Naive B cell (primary cell): Measurements from ENCODE around the gene ZYX. TPM values are rescaled to one million over a fixed set of nuclear protein-coding genes. Genes with fewer than 3 reads are reported as not detected.
"Not testable (repeated sequence)": the region's sequence is repeated elsewhere in the genome, so short reads cannot be mapped to it uniquely, and the experiment has no call there.

Source experiments
- ATAC-seq, 2 donors: fragments of 150-1000 bp; cut with Tn5 transposase; 2 replicates each; pipeline ENCODE4 v1.10.0; 2021; ENCODE audit warnings: low read depth in 2 of 2, mild to moderate bottlenecking in 2 of 2, moderate library complexity in 2 of 2
- DNase-seq: peaks from one replicate; pipeline ENCODE4 v3.0.0; 2022
- H3K27ac Mint-ChIP-seq, 6 donors: one replicate each; pipeline ENCODE4 v1.8.0; 2020 to 2022; ENCODE audit warnings: mild to moderate bottlenecking in 6 of 6, mixed read lengths in 6 of 6, moderate library complexity in 5 of 6, inconsistent platforms in 2 of 6
- H3K27me3 Mint-ChIP-seq, 3 donors: one replicate each; pipeline ENCODE4 v1.8.0; 2021 to 2022; ENCODE audit warnings: mixed read lengths in 3 of 3, mild to moderate bottlenecking in 1 of 3
- H3K36me3 Mint-ChIP-seq, 2 donors: one replicate each; pipeline ENCODE4 v1.8.0; 2020 to 2022; ENCODE audit warnings: mixed read lengths in 2 of 2, inconsistent platforms in 1 of 2, mild to moderate bottlenecking in 1 of 2
- H3K4me1 Mint-ChIP-seq, 3 donors: one replicate each; pipeline ENCODE4 v1.8.0; 2020 to 2022; ENCODE audit warnings: mixed read lengths in 3 of 3, inconsistent platforms in 1 of 3, mild to moderate bottlenecking in 1 of 3, moderate library complexity in 1 of 3
- H3K4me3 Mint-ChIP-seq, 8 donors: one replicate each; pipeline ENCODE4 v1.8.0; 2020 to 2022; ENCODE audit warnings: mild to moderate bottlenecking in 8 of 8, mixed read lengths in 8 of 8, moderate library complexity in 8 of 8, inconsistent platforms in 2 of 8
- H3K9me3 Mint-ChIP-seq, 7 donors: one replicate each; pipeline ENCODE4 v1.8.0; 2020 to 2022; ENCODE audit warnings: mixed read lengths in 7 of 7, mild to moderate bottlenecking in 5 of 7, inconsistent platforms in 2 of 7, moderate library complexity in 1 of 7
- polyA plus RNA-seq, 6 donors: library from polyadenylated mRNA; unstranded; fragments of 300-500 nt; fragmentation: Illumina TruSeq; gene quantifications; one replicate each; pipeline ENCODE4 v1.2.3, GENCODE V29; 2021; ENCODE audit warnings: low read depth in 6 of 6

The ZYX gene
- polyA plus RNA-seq, 6 donors from 2014 or later: 4.7 to 21.4 (median 12.2) TPM

DNA sequence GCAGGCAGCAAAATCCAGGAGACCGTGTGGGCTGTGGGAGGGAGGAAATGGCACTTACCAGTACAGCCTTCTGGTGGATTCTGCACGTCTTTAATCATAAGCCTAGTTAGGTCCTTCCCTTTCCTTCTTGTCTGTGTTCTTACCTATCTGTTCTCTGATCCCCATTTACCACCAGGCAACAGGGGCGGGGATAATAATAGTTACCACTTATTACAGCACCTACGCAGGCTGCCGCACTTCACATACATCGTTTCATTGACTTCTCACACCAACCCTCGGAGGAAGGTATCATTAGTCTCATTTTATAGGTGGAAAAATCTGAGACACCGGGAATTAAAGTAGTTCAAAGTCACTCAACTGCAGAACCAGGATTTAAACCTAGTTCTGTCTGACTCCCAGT, 32.0 kb downstream of the ZYX start:
- ATAC-seq (no peak), DNase-seq (no peak)
- H3K27ac Mint-ChIP-seq: no peak overlapping the region
- no peaks in the 10 kb centered on the region for H3K9me3 Mint-ChIP-seq
- peaks cover 56 to 71% (median 57%) of the 10 kb centered on the region in 3 donors for H3K27me3 Mint-ChIP-seq
- peak overlapping the region in 1 of 8 donors; percentile 21 for H3K4me3 Mint-ChIP-seq
- peaks cover 17 to 24% (median 22%) of the 10 kb centered on the region in 3 donors for H3K4me1 Mint-ChIP-seq
- no peaks in the 10 kb centered on the region for H3K36me3 Mint-ChIP-seq

DNA sequence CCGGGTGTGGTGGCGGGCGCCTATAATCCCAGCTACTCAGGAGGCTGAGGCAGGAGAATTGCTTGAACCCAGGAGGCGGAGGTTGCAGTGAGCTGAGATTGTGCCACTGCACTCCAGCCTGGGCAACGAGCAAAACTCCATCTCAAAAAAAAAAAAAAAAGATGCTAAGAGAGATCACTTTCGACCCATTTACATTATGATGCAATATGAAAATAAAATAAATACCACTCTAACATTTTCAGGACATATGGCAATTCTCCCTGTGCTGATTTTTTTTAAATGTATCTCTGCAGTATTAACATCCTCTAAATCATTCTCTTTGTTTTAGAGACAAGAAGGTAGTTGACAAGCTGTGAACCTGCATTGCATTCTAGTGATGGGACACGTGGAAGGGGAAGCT, 34.1 kb downstream of the ZYX start:
- peaks cover 58 to 73% (median 59%) of the 10 kb centered on the region in 3 donors for H3K27me3 Mint-ChIP-seq
- H3K9me3 Mint-ChIP-seq, H3K4me1 Mint-ChIP-seq, H3K36me3 Mint-ChIP-seq, DNase-seq, ATAC-seq, H3K27ac Mint-ChIP-seq, H3K4me3 Mint-ChIP-seq: not testable (repeated sequence)

DNA sequence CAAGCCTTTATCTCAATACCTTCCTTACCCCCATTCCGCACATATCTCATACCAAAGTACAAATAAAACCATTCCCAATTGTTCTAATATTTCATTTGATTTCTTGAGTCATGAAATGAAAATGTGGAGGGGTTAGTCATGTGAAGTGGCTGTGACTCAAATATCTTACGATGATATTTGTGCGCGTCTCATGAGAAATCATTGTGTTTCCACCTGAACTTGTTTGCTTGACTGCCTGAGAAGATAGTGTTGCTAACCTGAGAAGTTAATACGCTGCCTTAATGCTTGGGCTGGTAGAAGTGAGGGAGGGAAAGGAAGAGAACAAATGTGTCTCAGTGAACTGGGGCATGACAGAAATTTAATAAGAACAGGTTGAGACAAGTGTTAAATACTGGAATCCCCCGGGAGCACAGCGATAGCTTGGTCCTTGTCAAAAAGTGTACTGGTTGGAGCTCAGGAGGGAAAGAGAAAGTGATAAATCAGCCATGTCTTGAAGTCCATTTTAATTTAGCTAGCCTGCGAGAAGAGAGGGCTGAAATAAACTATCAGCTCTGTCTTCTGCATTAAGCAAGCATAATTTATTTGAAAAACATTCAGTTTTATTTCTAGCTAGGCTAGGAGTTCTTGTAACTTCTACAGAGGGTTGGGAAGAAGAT, 34.7 kb downstream of the ZYX start:
- Mint-ChIP-seq H3K36me3 (no peaks in the 10 kb centered on the region), H3K4me3 (no peak overlapping the region), H3K4me1 (peaks cover 0 to under 1% (median 0%) of the 10 kb centered on the region in 3 donors), H3K27ac (no peak overlapping the region), H3K9me3 (peaks cover 0 to 5% (median 3%) of the 10 kb centered on the region in 7 donors), H3K27me3 (peaks cover 58 to 67% (median 58%) of the 10 kb centered on the region in 3 donors)
- ATAC-seq (no peak), DNase-seq (no peak)

DNA sequence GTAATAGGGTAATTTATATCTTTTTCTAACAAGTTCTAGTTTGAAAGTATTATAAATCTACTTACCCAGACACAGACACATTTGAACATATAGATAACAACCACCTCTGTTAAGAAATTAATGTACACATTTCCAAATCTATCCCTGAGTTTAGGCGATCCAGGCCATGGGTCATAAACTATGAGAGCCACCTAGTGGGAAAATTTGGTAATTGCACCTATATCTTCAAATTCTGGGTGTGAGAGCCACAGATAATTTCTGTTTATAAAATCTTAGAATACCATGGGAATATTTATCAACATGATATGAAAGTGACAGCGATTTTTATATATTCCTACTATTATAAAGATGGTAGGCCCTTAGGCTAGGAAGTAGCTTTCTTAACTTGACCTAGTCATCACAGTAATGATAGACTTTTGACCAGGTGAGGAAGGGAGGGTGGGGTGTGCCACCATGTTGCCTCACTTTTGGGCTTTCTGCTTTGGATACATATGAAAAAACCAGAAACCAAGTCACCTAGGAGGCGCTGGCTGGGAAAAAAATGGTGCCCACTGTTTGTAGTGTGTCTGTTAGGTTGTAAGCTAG, 35.5 kb downstream of the ZYX start:
- no peaks in the 10 kb centered on the region for H3K4me1 Mint-ChIP-seq
- ATAC-seq: peak in 1 of 2 donors; percentile 52
- DNase-seq: peak; percentile 28
- H3K27me3 Mint-ChIP-seq: peaks cover 54 to 60% (median 57%) of the 10 kb centered on the region in 3 donors
- H3K36me3 Mint-ChIP-seq: no peaks in the 10 kb centered on the region
- peaks cover 0 to 7% (median 3%) of the 10 kb centered on the region in 7 donors for H3K9me3 Mint-ChIP-seq
- no peak overlapping the region for H3K27ac Mint-ChIP-seq
- no peak overlapping the region for H3K4me3 Mint-ChIP-seq

DNA sequence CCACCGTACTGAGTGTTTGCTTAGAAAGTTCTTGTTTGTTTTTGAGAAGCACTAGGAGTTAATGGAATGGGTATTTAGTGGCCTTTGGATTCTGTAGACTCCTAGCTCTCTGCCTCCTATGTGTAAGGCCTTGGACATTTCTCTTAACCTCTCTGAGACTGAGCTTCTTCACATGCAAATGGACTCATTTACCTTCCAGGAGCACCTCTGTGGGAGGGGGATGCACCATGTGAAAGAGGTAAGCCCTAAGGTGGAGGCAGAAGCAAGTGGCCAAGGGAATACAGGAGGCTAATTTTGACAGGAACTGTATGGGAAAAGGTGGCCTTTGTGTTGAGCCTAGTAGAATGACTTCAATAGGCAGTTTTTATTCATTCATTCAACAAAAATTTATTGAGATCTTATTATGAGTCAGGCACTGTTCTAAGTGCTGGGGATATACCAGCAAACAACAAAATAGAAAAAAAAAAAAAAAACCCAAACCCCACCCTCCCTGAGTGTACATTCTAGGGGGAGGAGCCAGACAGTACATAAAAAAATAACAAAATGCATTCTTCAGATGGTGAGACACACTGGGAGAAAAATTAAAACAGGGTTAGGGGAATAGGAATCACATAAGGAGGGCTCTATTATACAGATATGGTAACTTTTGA, 36.7 kb downstream of the ZYX start:
- H3K27ac Mint-ChIP-seq: no peak overlapping the region
- H3K9me3 Mint-ChIP-seq: peaks cover 0 to 8% (median 3%) of the 10 kb centered on the region in 7 donors
- H3K27me3 Mint-ChIP-seq: peaks cover 45 to 51% (median 48%) of the 10 kb centered on the region in 3 donors
- H3K36me3 Mint-ChIP-seq: no peaks in the 10 kb centered on the region
- ATAC-seq (no peak), DNase-seq (no peak)
- H3K4me1 Mint-ChIP-seq: no peaks in the 10 kb centered on the region
- no peak overlapping the region for H3K4me3 Mint-ChIP-seq

DNA sequence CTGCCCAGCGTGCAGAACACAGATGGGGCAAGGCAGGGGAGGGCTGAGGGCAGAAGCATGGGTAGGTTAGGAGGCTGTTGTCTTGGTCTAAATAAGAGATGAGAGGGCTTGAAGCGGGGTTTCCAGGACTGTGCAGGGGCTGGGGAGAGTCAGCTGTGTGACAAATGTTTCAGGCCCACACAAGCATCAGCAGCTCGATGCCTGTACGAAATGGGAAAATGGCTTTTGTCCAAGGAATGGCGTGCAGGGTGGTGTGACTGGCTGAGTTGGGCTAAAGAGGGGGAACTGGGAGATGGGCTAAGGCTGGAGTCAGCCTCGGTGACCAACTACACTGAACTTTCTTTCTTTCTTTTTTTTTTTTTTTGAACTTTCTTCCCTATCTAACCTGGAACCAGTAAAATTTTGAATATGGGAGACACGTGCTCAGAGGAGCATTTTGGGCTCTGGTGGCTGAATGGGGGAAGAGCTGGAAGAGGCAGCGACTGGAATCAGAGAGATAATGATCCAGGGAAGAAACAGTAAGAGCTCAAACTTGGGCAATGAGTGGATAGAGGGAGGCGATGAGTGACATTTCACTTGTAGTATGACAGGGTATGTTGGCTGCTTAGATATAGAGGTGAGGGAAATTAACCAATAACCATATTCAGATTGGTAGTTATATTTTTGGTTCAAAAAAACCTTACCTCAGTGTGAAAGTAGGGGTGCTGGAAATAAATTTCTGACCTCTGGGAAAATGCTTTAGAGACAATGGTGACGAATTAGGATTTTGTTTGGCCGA, 37.7 kb downstream of the ZYX start:
- Mint-ChIP-seq H3K27me3 (peaks cover 36 to 45% (median 40%) of the 10 kb centered on the region in 3 donors), H3K36me3 (no peaks in the 10 kb centered on the region), H3K4me3 (no peak overlapping the region), H3K9me3 (peaks cover 0 to 8% (median 3%) of the 10 kb centered on the region in 7 donors), H3K4me1 (no peaks in the 10 kb centered on the region), H3K27ac (no peak overlapping the region)
- ATAC-seq: no peak
- DNase-seq: no peak

DNA sequence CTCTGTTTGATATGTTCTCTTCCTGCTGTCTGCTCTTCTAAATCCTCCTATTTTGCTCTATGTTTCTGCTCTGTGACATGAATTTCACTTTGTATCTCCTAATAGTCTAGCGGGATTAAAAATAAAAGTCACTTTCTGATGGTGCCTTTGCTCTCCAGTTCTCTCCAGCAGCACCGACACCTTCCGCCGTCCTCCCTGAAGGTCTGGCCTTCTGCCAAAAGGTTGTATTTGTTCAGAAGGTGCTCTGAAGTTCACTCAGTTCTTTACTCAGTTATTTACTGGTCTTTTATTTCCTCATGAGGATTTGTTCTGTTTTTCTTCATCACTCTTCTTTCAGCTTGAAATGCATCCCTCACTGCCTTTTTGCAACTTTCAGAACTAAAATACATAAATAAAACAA, 38.7 kb downstream of the ZYX start:
- no peak for DNase-seq
- no peaks in the 10 kb centered on the region for H3K4me1 Mint-ChIP-seq
- peaks cover 0 to 8% (median 3%) of the 10 kb centered on the region in 7 donors for H3K9me3 Mint-ChIP-seq
- no peaks in the 10 kb centered on the region for H3K36me3 Mint-ChIP-seq
- ATAC-seq: no peak
- H3K27me3 Mint-ChIP-seq: peaks cover 31 to 41% (median 35%) of the 10 kb centered on the region in 3 donors
- peak overlapping the region in 1 of 6 donors; percentile 7 for H3K27ac Mint-ChIP-seq
- no peak overlapping the region for H3K4me3 Mint-ChIP-seq

DNA sequence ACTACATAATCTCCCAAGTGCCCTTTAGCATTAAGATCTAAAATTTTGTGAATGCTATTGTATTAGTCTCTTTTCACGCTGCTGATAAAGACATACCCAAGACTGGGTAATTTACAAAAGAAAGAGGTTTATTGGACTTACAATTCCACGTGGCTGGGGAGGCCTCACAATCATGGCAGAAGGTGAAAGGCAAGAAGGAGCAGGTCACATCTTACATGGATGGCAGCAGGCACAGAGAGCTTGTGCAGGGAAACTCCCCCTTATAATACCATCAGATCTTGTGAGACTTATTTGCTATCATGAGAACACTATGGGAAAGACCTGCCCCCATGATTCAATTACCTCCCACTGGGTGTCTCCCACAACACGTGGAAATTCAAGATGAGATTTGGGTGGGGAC, 39.5 kb downstream of the ZYX start:
- not testable (repeated sequence) for H3K27ac Mint-ChIP-seq, H3K36me3 Mint-ChIP-seq, H3K9me3 Mint-ChIP-seq, DNase-seq, H3K4me1 Mint-ChIP-seq, ATAC-seq, H3K4me3 Mint-ChIP-seq
- H3K27me3 Mint-ChIP-seq: peaks cover 24 to 40% (median 27%) of the 10 kb centered on the region in 3 donors

DNA sequence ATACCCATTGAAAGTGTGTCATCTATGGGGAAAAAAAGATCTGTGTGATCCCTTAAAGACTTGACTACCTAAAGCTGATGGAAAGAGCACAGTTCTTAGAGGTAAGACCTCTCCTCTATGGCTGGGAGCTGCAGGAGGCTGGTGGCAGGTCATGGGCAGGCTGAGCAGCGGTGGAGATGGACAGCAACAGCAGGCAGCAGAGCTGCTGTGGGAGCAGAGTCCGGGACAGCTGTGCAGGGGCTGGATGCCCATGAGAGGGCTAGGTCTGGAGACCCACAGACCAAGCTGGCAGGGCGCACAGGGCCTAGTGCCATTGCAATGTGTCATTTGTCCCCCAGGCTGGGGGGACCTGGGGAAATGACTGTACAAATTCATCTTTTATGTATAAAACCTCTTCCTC, 40.9 kb downstream of the ZYX start:
- no peak for DNase-seq
- Mint-ChIP-seq H3K4me3 (no peak overlapping the region), H3K27ac (no peak overlapping the region), H3K27me3 (peaks cover 18 to 28% (median 21%) of the 10 kb centered on the region in 3 donors), H3K9me3 (peaks cover 0 to 8% (median 3%) of the 10 kb centered on the region in 7 donors), H3K36me3 (no peaks in the 10 kb centered on the region), H3K4me1 (peaks cover 5 to 6% (median 6%) of the 10 kb centered on the region in 3 donors)
- ATAC-seq: no peak

DNA sequence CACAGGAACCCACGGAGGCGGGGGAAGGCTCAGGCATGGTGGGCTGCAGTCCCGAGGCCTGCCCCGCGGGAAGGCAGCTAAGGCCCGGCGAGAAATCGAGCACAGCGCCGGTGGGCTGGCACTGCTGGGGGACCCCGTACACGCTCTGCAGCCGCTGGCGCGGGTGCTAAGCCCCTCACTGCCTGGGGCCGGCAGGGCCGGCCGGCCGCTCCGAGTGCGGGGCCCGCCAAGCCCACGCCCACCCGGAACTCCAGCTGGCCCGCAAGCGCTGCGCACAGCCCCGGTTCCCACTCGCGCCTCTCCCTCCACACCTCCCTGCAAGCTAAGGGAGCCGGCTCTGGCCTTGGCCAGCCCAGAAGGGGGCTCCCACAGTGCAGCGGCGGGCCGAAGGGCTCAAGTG, 43.3 kb downstream of the ZYX start:
- H3K27me3 Mint-ChIP-seq: peaks cover 3 to 23% (median 4%) of the 10 kb centered on the region in 3 donors
- H3K27ac Mint-ChIP-seq, ATAC-seq, H3K4me1 Mint-ChIP-seq, H3K36me3 Mint-ChIP-seq, DNase-seq, H3K4me3 Mint-ChIP-seq, H3K9me3 Mint-ChIP-seq: not testable (repeated sequence)

DNA sequence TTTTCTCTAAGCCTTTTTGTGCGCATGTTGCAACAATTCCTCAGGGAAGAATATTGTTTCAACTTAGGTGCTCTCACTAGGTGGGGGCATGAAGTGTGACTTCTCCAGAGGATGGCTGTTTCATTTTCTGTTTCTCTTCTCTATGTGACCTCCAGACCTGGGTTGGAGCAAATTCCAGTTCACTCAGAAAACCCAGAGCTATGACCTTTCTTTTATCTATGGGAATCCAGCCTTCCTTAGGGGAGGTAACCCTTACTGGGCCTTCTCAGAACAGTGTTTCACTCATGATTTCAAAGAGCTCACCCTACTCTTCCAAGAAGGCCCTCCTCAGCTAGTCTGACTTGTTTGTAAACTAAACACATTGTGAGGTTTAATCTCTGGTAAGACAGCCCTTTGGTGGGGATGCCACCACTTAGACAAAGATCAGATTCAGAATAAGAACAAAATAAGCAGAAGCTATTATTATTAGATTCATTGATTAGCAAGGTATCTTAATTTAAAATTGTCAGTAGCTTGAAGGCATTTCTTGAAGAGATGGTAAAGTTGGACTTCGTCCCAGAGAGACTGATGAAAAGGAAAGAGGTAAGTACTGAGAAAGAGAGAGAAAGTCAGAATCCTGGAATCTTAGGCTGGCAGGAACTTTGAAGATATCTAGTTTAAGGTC, 45.5 kb downstream of the ZYX start:
- no peaks in the 10 kb centered on the region for H3K36me3 Mint-ChIP-seq
- H3K4me3 Mint-ChIP-seq: no peak overlapping the region
- ATAC-seq (no peak), DNase-seq (no peak)
- H3K27ac Mint-ChIP-seq: peak overlapping the region in 1 of 6 donors; percentile 59
- H3K4me1 Mint-ChIP-seq: peaks cover 5 to 6% (median 6%) of the 10 kb centered on the region in 3 donors
- H3K27me3 Mint-ChIP-seq: peaks cover 8 to 9% (median 9%) of the 10 kb centered on the region in 3 donors
- H3K9me3 Mint-ChIP-seq: peaks cover 0 to 2% (median 0%) of the 10 kb centered on the region in 7 donors

DNA sequence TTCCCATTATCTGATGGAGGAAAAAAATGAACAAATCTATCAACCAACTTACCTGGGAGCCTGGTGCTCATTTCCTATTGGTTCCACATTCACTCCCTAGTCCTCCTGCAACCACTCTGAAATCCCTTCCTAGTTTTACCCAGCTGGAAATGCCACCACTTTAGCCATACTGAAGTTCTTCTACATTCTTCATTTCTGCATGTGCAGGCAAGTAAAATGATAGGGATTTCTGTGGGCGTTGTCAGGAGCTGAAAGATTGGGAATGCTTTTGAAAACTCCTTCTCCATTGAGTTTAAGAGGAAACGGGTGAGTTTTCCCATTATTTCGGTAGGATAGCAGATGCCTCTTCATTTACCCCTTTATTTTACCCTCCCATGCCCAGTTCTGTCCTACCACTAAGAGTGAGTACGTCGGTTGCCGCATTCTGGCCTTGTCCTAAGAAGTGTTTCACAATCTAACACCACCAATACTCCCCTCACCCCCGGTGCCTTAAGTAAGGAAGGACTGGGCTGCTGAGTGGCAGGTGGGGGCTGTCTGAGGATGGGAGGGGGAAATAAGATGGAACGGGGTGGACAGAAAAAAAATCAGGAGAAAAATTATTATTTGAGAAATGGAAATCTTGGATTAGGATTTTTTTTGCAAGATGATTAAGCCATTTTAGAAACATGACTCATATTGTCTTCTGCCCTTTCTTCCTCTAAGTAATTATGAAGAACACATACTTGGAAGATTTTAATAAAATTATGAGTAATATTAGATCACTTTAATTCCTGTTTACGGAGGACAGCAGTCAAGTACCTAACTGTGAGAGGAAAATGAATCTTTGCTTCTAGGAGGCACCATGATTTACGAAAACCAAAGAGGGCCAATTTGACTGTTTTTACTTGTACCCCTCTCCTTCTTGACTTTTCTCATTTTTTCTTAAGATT, 48.9 kb downstream of the ZYX start:
- DNase-seq: no peak
- Mint-ChIP-seq H3K4me1 (peaks cover 5 to 6% (median 6%) of the 10 kb centered on the region in 3 donors), H3K27ac (peak overlapping the region in 1 of 6 donors; percentile 21), H3K9me3 (no peaks in the 10 kb centered on the region), H3K36me3 (no peaks in the 10 kb centered on the region), H3K4me3 (no peak overlapping the region), H3K27me3 (peaks cover 5 to 23% (median 15%) of the 10 kb centered on the region in 3 donors)
- no peak for ATAC-seq
